Glutamatergic neuron (in vitro differentiated cells): ENCODE data around the gene RPUSD2. TPM values are rescaled to one million over a fixed set of nuclear protein-coding genes. Genes with fewer than 3 reads are reported as not detected.
A peak's percentile ranks its signal among the peaks of the same experiment; 100 is the strongest.

ENCODE experiments used
- DNase-seq: peaks from one replicate; pipeline ENCODE4 v3.0.0; 2022
- H3K27ac Mint-ChIP-seq: one replicate; pipeline ENCODE4 v1.8.0; 2020; ENCODE audit warnings: mild to moderate bottlenecking, mixed read lengths, inconsistent platforms; ENCODE audit not compliant: unreplicated experiment
- H3K27me3 Mint-ChIP-seq: one replicate; pipeline ENCODE4 v1.8.0; 2020; ENCODE audit warnings: mild to moderate bottlenecking, moderate library complexity, mixed read lengths, inconsistent platforms; ENCODE audit not compliant: unreplicated experiment
- H3K36me3 Mint-ChIP-seq: one replicate; pipeline ENCODE4 v1.8.0; 2020; ENCODE audit warnings: mild to moderate bottlenecking, mixed read lengths, inconsistent platforms; ENCODE audit not compliant: unreplicated experiment
- H3K4me1 Mint-ChIP-seq: one replicate; pipeline ENCODE4 v1.8.0; 2020; ENCODE audit warnings: mild to moderate bottlenecking, low read depth, mixed read lengths, inconsistent platforms; ENCODE audit not compliant: unreplicated experiment
- H3K4me3 Mint-ChIP-seq: one replicate; pipeline ENCODE4 v1.8.0; 2020; ENCODE audit warnings: mild to moderate bottlenecking, mixed read lengths, inconsistent platforms; ENCODE audit not compliant: unreplicated experiment
- H3K9me3 Mint-ChIP-seq: one replicate; pipeline ENCODE4 v1.8.0; 2020; ENCODE audit warnings: mild to moderate bottlenecking, moderate library complexity, mixed read lengths, inconsistent platforms; ENCODE audit not compliant: unreplicated experiment
- total RNA-seq: library from RNA; stranded (reverse); fragmentation: NEBNext Ultra II Directional; extraction: Animal tissue kit (Norgen Biotek cat#: 25700); gene quantifications from one replicate; pipeline ENCODE4 v1.2.1, GENCODE V29; 2021; ENCODE audit not compliant: unreplicated experiment
- TF ChIP-seq, protein P1 (sequence below): fragments of 200-600 bp; sonication (generic); IDR thresholded peaks from one replicate; pipeline ENCODE4 v1.5.0; 2021; ENCODE audit not compliant: partially characterized antibody, unreplicated experiment

RPUSD2 gene
- total RNA-seq, 1 donor from 2014 or later, result 10.6 TPM

DNA sequence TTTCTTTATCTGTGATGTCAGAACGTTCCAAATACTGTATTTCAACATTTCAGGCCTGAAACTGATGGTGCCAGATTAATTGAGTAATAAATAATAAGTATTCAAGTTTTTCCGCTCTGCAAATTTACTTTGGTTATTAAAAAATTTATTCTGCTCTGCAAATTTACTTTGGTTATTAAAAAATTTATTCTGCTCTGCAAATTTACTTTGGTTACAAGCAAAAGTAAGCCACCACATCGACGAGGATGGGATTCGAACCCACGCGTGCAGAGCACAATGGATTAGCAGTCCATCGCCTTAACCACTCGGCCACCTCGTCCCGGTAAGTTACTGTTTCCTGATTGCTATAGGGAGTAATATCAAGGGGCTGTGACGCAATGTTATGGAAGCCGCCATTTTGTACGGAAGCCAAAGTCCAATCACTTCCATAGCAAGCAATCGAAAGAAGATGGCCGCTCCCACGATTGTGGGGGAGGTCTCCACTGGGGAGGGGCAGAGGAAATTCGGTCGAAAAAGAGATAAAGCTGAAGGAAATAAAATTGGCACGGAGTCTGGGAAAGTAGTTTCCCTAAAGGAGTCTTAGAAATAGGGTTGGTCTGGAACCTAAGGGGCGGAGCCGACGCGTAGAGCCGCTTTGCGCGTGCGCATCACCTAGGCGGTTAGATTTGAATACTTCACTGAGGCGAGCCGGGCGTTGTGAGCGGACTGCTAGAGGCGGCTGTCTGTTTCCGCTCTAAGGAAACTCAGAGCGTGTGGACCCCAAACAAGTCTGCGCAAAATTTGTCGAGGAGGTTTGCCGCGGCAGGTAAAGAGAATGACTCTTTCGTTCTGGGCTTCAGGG is 24.7 kb downstream of the RPUSD2 start, which contains the start of gene KNL1:
Gene KNL1 (plus strand): TSS at position 662 of the 841 bp plus-strand sequence. CDS start 8,683 bp downstream, outside the sequence.
- Mint-ChIP-seq H3K27me3 (peaks cover 18% of the 10 kb centered on the region), H3K9me3 (peaks cover 20% of the 10 kb centered on the region), H3K4me3 (peak within 1 kb of the TSS; percentile 98), H3K36me3 (no peaks in the 10 kb centered on the region), H3K4me1 (peaks cover 7% of the 10 kb centered on the region), H3K27ac (peak within 1 kb of the TSS; percentile 100)
- peak; percentile 87 for DNase-seq
- TF ChIP-seq, protein P1, sequence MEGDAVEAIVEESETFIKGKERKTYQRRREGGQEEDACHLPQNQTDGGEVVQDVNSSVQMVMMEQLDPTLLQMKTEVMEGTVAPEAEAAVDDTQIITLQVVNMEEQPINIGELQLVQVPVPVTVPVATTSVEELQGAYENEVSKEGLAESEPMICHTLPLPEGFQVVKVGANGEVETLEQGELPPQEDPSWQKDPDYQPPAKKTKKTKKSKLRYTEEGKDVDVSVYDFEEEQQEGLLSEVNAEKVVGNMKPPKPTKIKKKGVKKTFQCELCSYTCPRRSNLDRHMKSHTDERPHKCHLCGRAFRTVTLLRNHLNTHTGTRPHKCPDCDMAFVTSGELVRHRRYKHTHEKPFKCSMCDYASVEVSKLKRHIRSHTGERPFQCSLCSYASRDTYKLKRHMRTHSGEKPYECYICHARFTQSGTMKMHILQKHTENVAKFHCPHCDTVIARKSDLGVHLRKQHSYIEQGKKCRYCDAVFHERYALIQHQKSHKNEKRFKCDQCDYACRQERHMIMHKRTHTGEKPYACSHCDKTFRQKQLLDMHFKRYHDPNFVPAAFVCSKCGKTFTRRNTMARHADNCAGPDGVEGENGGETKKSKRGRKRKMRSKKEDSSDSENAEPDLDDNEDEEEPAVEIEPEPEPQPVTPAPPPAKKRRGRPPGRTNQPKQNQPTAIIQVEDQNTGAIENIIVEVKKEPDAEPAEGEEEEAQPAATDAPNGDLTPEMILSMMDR, result no peak

- peak; percentile 74 for DNase-seq
- Mint-ChIP-seq H3K9me3 (peaks cover 20% of the 10 kb centered on the region), H3K27me3 (peaks cover 18% of the 10 kb centered on the region), H3K4me1 (peaks cover 7% of the 10 kb centered on the region), H3K27ac (peak overlapping the region; percentile 100), H3K36me3 (no peaks in the 10 kb centered on the region), H3K4me3 (peak overlapping the region; percentile 98)
- TF ChIP-seq, protein P1, result no peak
Observed at GRCh38 chr15:40594429-40594836, 25.3 kb downstream of the RPUSD2 start.

DNA sequence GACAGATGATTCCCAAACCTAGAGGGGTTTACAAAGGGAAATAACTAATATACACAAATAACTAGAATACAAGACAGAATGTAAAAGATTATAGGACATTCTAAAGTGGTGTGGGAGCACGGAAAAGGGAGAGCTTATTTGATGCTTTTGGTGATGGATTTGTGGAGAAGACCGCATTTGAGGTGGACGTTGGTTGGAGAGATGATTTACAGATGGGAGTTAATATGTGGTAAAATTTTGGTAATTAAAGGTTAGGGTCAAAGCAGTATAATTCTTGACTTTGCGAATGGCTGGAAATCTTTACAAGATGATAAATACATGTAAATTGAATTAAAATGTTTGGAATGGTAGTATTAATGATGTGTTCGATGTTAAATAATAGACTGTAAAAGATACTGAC is 26.1 kb downstream of the RPUSD2 start:
- Mint-ChIP-seq H3K4me3 (peak overlapping the region; percentile 98), H3K27me3 (peaks cover 15% of the 10 kb centered on the region), H3K36me3 (no peaks in the 10 kb centered on the region), H3K4me1 (peaks cover 5% of the 10 kb centered on the region), H3K27ac (peak overlapping the region; percentile 0), H3K9me3 (peaks cover 17% of the 10 kb centered on the region)
- DNase-seq, result no peak
- TF ChIP-seq, protein P1, result no peak

DNA sequence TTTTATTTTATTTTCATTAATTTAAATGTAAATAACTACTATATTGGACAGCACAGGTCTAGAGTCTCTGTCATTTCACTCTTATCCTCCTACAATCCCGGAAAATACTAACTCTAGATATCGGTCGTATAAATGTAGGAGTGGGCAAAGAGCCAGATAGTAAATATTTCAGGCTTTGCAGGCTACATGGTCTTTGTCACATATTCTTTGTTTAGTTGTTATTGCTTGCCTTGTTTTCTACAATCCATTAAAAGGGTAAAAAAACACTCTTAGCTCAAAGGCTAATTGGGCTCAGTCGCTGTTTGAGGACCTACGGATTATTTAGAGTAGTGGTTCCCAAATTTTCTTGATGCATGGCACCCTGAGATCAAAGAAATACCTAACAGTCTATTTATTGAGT is 26.7 kb downstream of the RPUSD2 start:
- no peak overlapping the region for H3K4me3 Mint-ChIP-seq
- TF ChIP-seq, protein P1, result no peak

DNA sequence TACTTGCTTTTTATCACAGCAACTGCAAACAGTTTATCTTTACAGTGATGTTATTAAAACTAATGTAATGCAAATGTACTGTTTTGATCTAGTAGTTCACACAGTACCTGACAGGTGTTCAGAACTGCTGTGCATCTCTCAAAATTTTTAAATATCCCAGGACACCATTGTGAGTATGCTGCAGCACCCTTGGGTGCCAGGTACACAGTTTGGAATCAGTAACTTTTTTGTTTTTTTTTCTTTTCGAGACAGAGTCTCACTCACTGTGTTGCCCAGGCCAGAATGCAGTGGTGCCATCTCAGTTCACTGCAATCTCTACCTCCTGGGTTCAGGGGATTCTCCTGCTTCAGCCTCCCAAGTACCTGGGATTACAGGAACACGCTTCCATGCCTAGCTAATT is 27.9 kb downstream of the RPUSD2 start:
- H3K27me3 Mint-ChIP-seq, result peaks cover 15% of the 10 kb centered on the region
- TF ChIP-seq, protein P1, result no peak
- H3K36me3 Mint-ChIP-seq, result no peaks in the 10 kb centered on the region
- no peak overlapping the region for H3K27ac Mint-ChIP-seq
- peaks cover 16% of the 10 kb centered on the region for H3K9me3 Mint-ChIP-seq
- H3K4me1 Mint-ChIP-seq, result peaks cover 5% of the 10 kb centered on the region
- DNase-seq, result no peak
- no peak overlapping the region for H3K4me3 Mint-ChIP-seq

More for the DNA sequence above, 26.7 kb downstream of the RPUSD2 start:
- Mint-ChIP-seq H3K4me1 (peaks cover 5% of the 10 kb centered on the region), H3K9me3 (peaks cover 16% of the 10 kb centered on the region), H3K27ac (no peak overlapping the region), H3K36me3 (no peaks in the 10 kb centered on the region), H3K27me3 (peaks cover 15% of the 10 kb centered on the region)
- DNase-seq, result no peak
